Erythroblast (primary cell): ENCODE data around the gene EVX1.

Source experiments
- DNase-seq, 2 experiments: peaks; one replicate each; lab custom pipeline; 2025; lab: John Stamatoyannopoulos, UW
- GATA1 ChIP-seq: IDR thresholded peaks from 2 replicates; pipeline ENCODE4 v1.6.1; 2011; ENCODE audit warnings: low read depth, mild to moderate bottlenecking, control low read depth, low read length, moderate library complexity
- POLR2A ChIP-seq: IDR thresholded peaks from 2 replicates; pipeline ENCODE4 v1.6.1; 2011; ENCODE audit warnings: mild to moderate bottlenecking, low read length

Gene EVX1

DNA sequence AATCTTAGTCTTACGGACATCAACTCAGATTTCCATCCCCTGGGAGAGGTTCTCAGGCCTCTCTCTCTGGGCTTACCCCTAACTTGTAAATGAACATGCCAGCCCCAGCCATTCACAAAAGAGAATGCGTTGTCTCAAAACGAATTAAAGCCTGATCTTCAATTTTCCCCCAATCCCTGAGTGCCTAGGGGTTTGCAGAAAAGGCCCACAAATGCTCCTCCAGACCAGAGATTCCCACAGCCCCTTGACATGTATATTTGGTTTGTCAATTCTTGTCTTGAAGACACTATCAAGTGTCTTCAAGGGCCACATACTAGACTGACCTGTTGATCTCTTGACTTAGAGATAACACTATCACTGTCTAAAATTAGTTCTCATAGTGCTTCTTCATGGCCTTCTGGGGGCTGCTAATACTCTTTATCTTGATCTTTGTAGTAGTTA, 30.8 kb upstream of the EVX1 start:
- no peak for TF ChIP-seq GATA1
- no peak for TF ChIP-seq POLR2A
- no peak for DNase-seq

DNA sequence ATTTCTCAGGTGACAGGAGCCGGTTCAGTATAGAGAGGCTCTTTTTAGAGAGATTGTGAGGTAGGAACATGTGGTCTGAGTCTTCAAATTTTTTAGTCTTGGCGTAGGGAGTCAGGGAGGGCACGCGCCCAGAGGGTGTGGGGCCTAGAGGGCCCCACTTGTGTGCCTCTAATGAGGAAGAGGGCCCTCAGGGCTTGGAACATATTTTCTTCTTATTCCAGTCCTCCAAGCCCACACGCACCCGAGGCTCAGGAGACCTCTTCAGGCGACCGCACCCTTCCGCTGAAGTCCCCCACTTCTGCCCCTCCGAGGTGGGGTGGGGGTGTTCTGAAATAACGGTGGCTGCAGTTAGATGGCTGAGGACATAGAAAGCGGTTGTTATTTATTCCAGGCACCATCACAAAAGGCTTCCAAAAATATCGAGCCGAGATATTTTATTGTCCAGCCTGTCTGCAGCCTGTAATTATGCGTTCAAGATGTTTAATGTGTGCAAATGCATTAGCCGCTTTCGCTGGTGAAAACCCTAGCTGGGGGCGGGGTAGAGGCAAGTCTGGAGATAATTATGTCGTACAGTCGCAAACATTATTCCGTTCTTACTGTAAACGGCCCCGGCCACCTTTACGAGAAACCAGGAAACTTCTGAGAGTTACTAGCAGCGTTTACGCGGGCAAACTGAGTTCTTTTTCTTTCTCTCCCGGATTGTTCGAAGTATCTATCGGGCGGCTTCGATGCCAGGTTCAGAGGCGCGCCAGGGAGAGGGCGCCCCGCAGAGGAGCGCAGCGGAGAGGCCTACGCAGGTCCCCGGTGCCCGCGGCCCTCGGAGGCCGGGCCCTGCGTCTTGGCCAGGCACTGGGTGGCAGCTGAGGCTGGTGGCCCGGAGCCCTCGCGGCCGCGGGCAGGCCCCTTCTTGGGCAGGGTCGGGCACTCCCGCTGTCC, 29.8 kb upstream of the EVX1 start:
- TF ChIP-seq POLR2A (no peak), GATA1 (no peak)
- DNase-seq: no peak

GRCh38 chr7:27213433-27214238, 29.0 kb upstream of the EVX1 start:
- DNase-seq: no peak
- no peak for TF ChIP-seq GATA1
- TF ChIP-seq POLR2A: no peak

DNA sequence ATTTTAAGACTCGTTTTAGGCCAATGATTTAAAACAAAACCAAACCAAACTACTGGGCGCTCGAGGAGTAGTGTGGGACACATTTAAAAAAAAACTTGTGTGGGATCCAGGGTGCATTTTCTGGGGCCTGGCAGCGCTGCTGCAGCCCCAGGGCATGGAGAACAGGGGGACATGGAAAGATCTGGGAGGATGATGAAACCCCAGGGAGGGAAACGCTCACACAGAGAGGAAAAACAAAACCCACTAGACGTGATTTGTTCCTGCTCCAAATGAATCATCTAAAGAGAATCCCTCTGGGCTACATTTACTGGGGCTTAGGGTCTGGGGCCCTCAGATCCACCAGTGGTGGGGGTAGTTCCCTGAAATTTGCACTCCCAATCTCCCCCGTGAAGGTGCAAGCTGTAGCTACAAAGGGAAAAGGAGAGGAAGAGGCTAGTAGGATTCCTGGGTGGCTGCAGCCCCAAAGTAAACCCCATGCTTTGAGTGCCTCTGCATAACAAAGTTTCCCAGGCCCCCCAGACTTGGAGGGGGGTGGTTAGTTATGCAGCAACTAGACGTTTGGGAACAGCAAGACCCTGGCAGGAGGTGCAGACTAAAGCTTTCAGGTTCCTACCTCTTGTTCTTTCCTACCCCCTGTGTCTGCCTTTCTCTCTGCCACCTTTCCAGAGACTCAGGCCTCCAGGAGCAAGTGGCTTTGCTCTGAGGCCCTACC, 28.2 kb upstream of the EVX1 start:
- no peak for DNase-seq
- TF ChIP-seq GATA1 (no peak), POLR2A (no peak)

GRCh38 chr7:27215356-27215755, 27.2 kb upstream of the EVX1 start:
- TF ChIP-seq GATA1 (no peak), POLR2A (no peak)
- no peak for DNase-seq

DNA sequence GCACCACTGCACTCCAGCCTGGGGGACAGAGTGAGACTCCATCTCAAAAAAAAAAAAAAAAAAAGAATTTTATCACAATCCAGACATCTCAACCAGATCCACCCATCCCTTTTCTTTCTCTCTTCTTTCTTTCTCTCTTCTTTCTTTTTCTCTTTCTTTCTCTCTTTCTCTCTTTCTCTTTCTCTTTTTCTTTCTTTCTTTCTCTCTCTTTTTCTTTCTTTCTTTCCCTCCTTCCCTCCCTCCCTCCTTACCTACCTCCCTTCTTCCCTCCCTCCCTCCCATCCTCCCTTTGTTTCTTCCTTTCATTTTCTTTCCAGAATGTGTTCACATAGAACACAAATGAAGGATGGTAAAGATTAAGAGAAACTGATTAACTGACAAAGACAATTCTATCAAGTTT, 24.7 kb upstream of the EVX1 start:
- no peak for DNase-seq
- no peak for TF ChIP-seq GATA1
- TF ChIP-seq POLR2A: no peak

DNA sequence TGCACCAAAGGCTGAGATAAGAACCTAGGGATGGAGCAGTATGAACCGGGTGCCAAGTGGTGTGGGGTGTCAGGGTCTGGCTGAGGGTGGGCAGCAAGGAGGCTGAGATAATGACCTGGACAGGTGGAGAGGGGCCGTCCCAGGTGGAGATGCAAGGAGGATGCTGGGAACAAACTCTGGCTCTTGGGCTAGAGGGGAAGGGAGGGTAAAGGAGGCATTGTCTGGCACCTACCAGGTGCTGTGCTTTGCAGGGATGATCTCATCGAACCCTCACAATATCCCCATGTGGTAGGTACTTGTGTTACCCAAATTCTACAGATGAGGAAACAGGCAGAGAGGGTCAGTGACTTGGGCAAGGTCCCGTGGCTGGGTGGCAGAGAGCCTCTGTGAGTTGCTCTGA, 22.8 kb upstream of the EVX1 start:
- TF ChIP-seq POLR2A: no peak
- no peak for TF ChIP-seq GATA1
- no peak for DNase-seq

DNA sequence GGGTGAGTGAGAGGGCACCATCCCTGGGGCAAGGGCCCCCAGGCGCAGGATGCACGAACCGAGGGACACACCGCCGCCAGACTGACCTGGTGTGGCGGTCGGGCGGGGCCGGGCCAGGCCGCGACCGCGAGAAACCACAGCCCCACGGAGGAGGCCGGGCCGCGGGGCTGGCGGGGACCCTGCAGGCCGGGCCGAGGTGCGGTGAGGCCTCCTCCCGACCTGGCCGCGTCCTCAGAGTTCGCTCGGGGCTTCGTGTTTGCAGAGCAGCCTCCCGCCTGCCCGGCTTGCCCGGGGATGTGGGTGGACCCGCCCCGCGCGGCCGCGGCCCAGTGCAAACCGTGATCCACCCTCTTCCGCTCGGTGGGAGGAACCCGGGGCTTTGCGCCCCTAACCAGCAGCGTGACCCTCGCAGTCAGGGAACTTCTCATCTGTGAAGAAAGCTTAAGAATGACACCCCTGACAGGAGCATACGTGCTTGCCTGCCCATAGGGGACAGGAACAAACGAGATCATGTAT, 22.1 kb upstream of the EVX1 start:
- TF ChIP-seq GATA1: no peak
- TF ChIP-seq POLR2A: no peak
- no peak for DNase-seq

DNA sequence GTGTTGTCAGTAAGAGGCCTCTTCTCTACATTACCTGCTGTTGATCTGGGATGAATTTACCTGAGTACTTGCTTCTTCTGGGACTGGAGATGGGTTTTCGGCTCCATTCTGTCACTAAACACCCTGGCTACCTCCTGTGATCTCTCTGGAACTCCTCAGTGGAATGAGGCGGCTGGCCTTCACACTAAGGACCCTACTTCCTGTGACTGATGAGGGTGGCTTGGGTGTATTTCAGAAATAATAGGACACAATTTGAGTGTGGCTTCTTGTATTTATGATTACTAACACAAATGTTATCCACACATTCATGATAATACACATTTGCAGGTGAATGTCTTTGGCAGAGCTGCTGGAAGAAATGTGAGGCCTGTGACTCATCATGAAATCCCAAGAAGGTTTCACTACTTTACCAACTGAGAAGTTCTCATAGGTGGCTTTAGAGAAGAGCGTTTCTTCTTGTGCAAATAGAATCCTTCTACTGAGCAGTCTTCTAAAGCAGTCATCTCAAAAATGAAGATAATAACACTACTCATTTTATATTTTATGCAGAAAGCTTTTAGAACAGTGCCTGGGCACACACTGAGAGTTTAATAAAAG, 21.3 kb upstream of the EVX1 start:
- TF ChIP-seq POLR2A: no peak
- no peak for TF ChIP-seq GATA1

DNA sequence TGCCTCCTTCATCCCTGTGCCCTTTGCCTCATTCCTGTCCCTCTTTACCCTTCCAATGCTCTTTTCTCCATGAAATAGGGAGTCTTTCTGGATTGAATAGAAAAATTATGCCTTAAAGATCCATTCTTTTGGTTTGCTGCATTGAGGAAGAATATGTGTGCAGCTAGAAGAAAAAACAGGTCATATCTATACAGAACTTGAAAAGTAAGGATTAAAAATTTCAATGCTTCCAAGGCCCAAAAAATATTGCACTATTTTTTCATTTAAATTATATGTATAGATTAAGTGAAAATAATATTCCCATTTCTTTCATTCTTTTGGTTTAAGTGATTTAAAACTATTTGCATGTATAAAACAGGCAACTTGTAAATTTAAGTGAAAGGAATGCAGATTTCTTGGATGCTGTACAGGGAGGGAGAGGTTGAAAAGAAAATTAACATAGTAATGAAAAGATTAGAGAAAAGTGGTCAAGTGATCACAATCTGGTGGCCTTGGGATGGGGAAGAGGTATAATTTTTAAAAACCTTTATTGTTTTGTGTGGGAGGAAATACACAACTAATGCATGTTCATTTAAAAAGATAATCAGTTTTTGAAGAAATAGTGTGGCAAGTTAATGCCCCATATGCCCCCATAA, 18.5 kb upstream of the EVX1 start:
- no peak for DNase-seq
- TF ChIP-seq GATA1 (no peak), POLR2A (no peak)

More for the DNA sequence above, 21.3 kb upstream of the EVX1 start:
- no peak for DNase-seq

GRCh38 chr7:27224983-27225934, 17.3 kb upstream of the EVX1 start:
- no peak for DNase-seq
- TF ChIP-seq POLR2A (no peak), GATA1 (no peak)
